Chondrocyte (in vitro differentiated cells): ENCODE results near the gene TIMP3. TPM values are rescaled to one million over a fixed set of nuclear protein-coding genes. Genes with fewer than 3 reads are reported as not detected.

Source experiments
- DNase-seq: peaks from one replicate; pipeline ENCODE4 v3.0.0; 2021; ENCODE audit warnings: mixed read lengths, low spot score
- H3K27ac Mint-ChIP-seq: one replicate; pipeline ENCODE4 v1.8.0; 2021; ENCODE audit warnings: mild to moderate bottlenecking, moderate library complexity, mixed read lengths; ENCODE audit not compliant: unreplicated experiment
- H3K27me3 Mint-ChIP-seq: 2 replicates; pipeline ENCODE4 v1.8.0; 2021; ENCODE audit warnings: low read depth, mixed read lengths
- H3K36me3 Mint-ChIP-seq: 2 replicates; pipeline ENCODE4 v1.8.0; 2021; ENCODE audit warnings: low read depth, mixed read lengths
- H3K4me1 Mint-ChIP-seq: 2 replicates; pipeline ENCODE4 v1.8.0; 2021; ENCODE audit warnings: low read depth, mild to moderate bottlenecking, mixed read lengths
- H3K4me3 Mint-ChIP-seq: one replicate; pipeline ENCODE4 v1.8.0; 2021; ENCODE audit warnings: mild to moderate bottlenecking, moderate library complexity, mixed read lengths; ENCODE audit not compliant: unreplicated experiment
- H3K9me3 Mint-ChIP-seq: 2 replicates; pipeline ENCODE4 v1.8.0; 2021; ENCODE audit warnings: low read depth, mixed read lengths
- CTCF ChIP-seq: fragments of 200-600 bp; sonication (generic); IDR thresholded peaks from 2 replicates; pipeline ENCODE4 v1.5.0; 2021; ENCODE audit warnings: antibody characterized with exemption, mild to moderate bottlenecking, moderate library complexity
- total RNA-seq: library from RNA; stranded (reverse); gene quantifications from 3 replicates; pipeline ENCODE4 v1.2.1, GENCODE V29; 2021

The TIMP3 gene
- total RNA-seq, 1 donor from 2014 or later = 126 TPM

- H3K27ac Mint-ChIP-seq = peak overlapping the region; percentile 14
- peaks cover 18% of the 10 kb centered on the region for H3K4me1 Mint-ChIP-seq
- H3K9me3 Mint-ChIP-seq = no peaks in the 10 kb centered on the region
- H3K27me3 Mint-ChIP-seq = no peaks in the 10 kb centered on the region
- no peak overlapping the region for H3K4me3 Mint-ChIP-seq
- no peak for TF ChIP-seq CTCF
- DNase-seq = no peak
- peaks cover 14% of the 10 kb centered on the region for H3K36me3 Mint-ChIP-seq
These were observed 51.1 kb downstream of the TIMP3 start for GRCh38 chr22:32852395-32853251.

DNA sequence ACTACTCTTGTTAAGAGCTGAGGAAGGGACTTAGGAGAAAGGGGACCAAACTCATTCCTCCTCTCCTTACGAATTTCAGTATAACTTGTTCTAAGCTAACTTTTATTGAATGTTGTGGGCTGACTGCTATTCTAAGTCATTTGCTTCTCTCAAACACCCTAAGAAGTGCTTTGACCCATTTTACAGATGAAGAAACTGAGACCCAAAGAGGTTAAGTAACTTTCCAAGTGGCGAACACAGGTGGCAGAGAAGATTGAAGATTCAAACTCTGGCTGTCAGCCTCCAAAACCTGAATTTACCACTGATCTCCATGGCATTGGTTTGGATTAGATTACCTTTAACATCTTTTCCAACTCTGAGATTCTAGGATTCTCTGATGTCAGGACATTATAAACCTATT lies 52.2 kb downstream of the TIMP3 start:
- no peak overlapping the region for H3K27ac Mint-ChIP-seq
- TF ChIP-seq CTCF = no peak
- no peak for DNase-seq
- no peaks in the 10 kb centered on the region for H3K27me3 Mint-ChIP-seq
- H3K4me3 Mint-ChIP-seq = no peak overlapping the region
- H3K4me1 Mint-ChIP-seq = peaks cover 18% of the 10 kb centered on the region
- no peaks in the 10 kb centered on the region for H3K9me3 Mint-ChIP-seq
- H3K36me3 Mint-ChIP-seq = peaks cover 19% of the 10 kb centered on the region

GRCh38 chr22:32854351-32854804 lies 52.9 kb downstream of the TIMP3 start:
- Mint-ChIP-seq H3K9me3 (no peaks in the 10 kb centered on the region), H3K4me3 (no peak overlapping the region), H3K27me3 (no peaks in the 10 kb centered on the region), H3K27ac (no peak overlapping the region), H3K36me3 (peaks cover 24% of the 10 kb centered on the region), H3K4me1 (peaks cover 18% of the 10 kb centered on the region)
- DNase-seq = no peak
- no peak for TF ChIP-seq CTCF

DNA sequence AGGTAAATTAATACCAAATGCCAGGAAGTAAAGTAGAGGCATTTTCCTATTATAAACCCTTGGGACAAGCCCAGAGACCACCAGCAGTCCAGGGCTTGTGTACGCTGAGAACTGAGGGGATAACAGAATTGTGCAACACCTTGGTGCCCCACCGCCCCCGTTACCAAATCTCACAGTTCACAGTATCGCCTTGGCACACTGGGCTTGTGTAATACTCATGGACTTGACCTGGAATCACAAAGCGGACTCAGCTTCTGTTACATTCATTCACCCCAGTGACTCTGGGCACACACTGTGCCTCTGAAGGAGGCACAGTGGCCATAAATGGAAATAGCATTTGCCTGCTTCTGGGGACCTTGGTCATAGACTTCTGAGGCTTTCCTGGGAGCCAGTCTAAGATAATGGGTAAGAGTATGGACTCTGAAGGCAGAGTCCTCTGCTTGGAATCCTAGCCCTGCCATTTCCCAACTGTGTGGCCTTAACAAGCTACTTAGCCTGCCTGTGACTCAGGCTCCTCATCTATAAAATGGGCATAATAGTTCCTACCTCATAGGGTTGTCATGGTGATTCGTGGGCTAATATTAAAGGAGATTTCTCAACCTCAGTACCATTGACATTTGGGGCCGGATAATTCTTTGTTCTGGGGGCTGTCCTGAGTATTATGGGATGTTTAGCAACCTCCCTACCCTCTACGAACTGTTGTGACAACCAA lies 53.7 kb downstream of the TIMP3 start:
- Mint-ChIP-seq H3K4me1 (peaks cover 18% of the 10 kb centered on the region), H3K27ac (no peak overlapping the region), H3K4me3 (no peak overlapping the region), H3K36me3 (peaks cover 30% of the 10 kb centered on the region), H3K27me3 (no peaks in the 10 kb centered on the region), H3K9me3 (no peaks in the 10 kb centered on the region)
- no peak for TF ChIP-seq CTCF
- DNase-seq = no peak

GRCh38 chr22:32858121-32858703 lies 56.7 kb downstream of the TIMP3 start:
- TF ChIP-seq CTCF = no peak
- no peak for DNase-seq
- no peaks in the 10 kb centered on the region for H3K27me3 Mint-ChIP-seq
- no peak overlapping the region for H3K4me3 Mint-ChIP-seq
- peaks cover 1% of the 10 kb centered on the region for H3K4me1 Mint-ChIP-seq
- H3K9me3 Mint-ChIP-seq = no peaks in the 10 kb centered on the region
- H3K36me3 Mint-ChIP-seq = peaks cover 38% of the 10 kb centered on the region
- H3K27ac Mint-ChIP-seq = no peak overlapping the region
